Endothelial cell (in vitro differentiated cells): Measurements from ENCODE around the gene PCDHGA2. TPM values are rescaled to one million over a fixed set of nuclear protein-coding genes. Genes with fewer than 3 reads are reported as not detected.

Experiments
- DNase-seq: peaks from one replicate; pipeline ENCODE4 v3.0.0; 2021; ENCODE audit warnings: low spot score
- H3K27ac Mint-ChIP-seq: one replicate; pipeline ENCODE4 v1.8.0; 2021; ENCODE audit warnings: mixed read lengths, inconsistent platforms; ENCODE audit not compliant: unreplicated experiment
- H3K27me3 Mint-ChIP-seq: one replicate; pipeline ENCODE4 v1.8.0; 2021; ENCODE audit warnings: mild to moderate bottlenecking, moderate library complexity, mixed read lengths, inconsistent platforms; ENCODE audit not compliant: unreplicated experiment
- H3K36me3 Mint-ChIP-seq: one replicate; pipeline ENCODE4 v1.8.0; 2021; ENCODE audit warnings: mild to moderate bottlenecking, low read depth, mixed read lengths, inconsistent platforms; ENCODE audit not compliant: unreplicated experiment
- H3K4me1 Mint-ChIP-seq: one replicate; pipeline ENCODE4 v1.8.0; 2021; ENCODE audit warnings: mild to moderate bottlenecking, mixed read lengths, inconsistent platforms; ENCODE audit not compliant: unreplicated experiment
- H3K4me3 Mint-ChIP-seq: one replicate; pipeline ENCODE4 v1.8.0; 2021; ENCODE audit warnings: mild to moderate bottlenecking, mixed read lengths, inconsistent platforms; ENCODE audit not compliant: unreplicated experiment
- H3K9me3 Mint-ChIP-seq: one replicate; pipeline ENCODE4 v1.8.0; 2021; ENCODE audit warnings: mixed read lengths, inconsistent platforms; ENCODE audit not compliant: unreplicated experiment
- CTCF ChIP-seq: fragments of 200-600 bp; sonication (generic); IDR thresholded peaks from one replicate; pipeline ENCODE4 v1.5.0; 2021; ENCODE audit warnings: antibody characterized with exemption; ENCODE audit not compliant: unreplicated experiment
- total RNA-seq: library from RNA; stranded (reverse); fragmentation: NEBNext Ultra II Directional; extraction: Animal tissue kit (Norgen Biotek cat#: 25700); gene quantifications from one replicate; pipeline ENCODE4 v1.2.1, GENCODE V29; 2021; ENCODE audit not compliant: unreplicated experiment

Gene PCDHGA2
- total RNA-seq, 1 donor from 2014 or later = 1.6 TPM

GRCh38 chr5:141319202-141319601 is 19.4 kb upstream of the PCDHGA2 start:
- TF ChIP-seq CTCF = no peak
- Mint-ChIP-seq H3K4me3 (peak overlapping the region; percentile 98), H3K4me1 (peaks cover 26% of the 10 kb centered on the region), H3K9me3 (peaks cover 46% of the 10 kb centered on the region), H3K27ac (peak overlapping the region; percentile 99), H3K36me3 (peaks cover 54% of the 10 kb centered on the region), H3K27me3 (peaks cover 8% of the 10 kb centered on the region)
- DNase-seq = no peak

- Mint-ChIP-seq H3K4me1 (peaks cover 26% of the 10 kb centered on the region), H3K9me3 (peaks cover 46% of the 10 kb centered on the region), H3K36me3 (peaks cover 52% of the 10 kb centered on the region), H3K4me3 (peak overlapping the region; percentile 98), H3K27me3 (peaks cover 8% of the 10 kb centered on the region), H3K27ac (peak overlapping the region; percentile 99)
- TF ChIP-seq CTCF = no peak
- DNase-seq = no peak
These were observed 18.9 kb upstream of the PCDHGA2 start for GRCh38 chr5:141319699-141320098.

- peak; percentile 94 for TF ChIP-seq CTCF
- Mint-ChIP-seq H3K27me3 (peaks cover 8% of the 10 kb centered on the region), H3K9me3 (peaks cover 44% of the 10 kb centered on the region), H3K4me1 (peaks cover 22% of the 10 kb centered on the region), H3K27ac (peak within 1 kb of the TSS; percentile 99), H3K36me3 (peaks cover 44% of the 10 kb centered on the region), H3K4me3 (peak within 1 kb of the TSS; percentile 98)
- peak; percentile 93 for DNase-seq
These were observed 18.1 kb upstream of the PCDHGA2 start, which contains the start of gene TAF7 for GRCh38 chr5:141320225-141321169. Gene TAF7 (minus strand): TSS chr5:141320784. CDS start chr5:141320044, 740 bp downstream.

- Mint-ChIP-seq H3K4me1 (peaks cover 19% of the 10 kb centered on the region), H3K27ac (no peak overlapping the region), H3K36me3 (peaks cover 46% of the 10 kb centered on the region), H3K4me3 (no peak overlapping the region), H3K27me3 (peaks cover 13% of the 10 kb centered on the region), H3K9me3 (peaks cover 42% of the 10 kb centered on the region)
- DNase-seq = no peak
- TF ChIP-seq CTCF = no peak
These were observed 16.3 kb upstream of the PCDHGA2 start for GRCh38 chr5:141322261-141322660.
